Cardiac fibroblast (primary cell): ENCODE results near the gene TNK1.

Source experiments
- DNase-seq, 2 donors: peaks; one replicate each; pipeline versions ENCODE4 v3.0.0 to v3.0.0-alpha.2; 2010; ENCODE audit warnings: low read depth in 2 of 2
- H3K4me3 ChIP-seq, 2 donors: replicated peaks in 1 of 2; 1 replicate in 1 of 2; 2 replicates in 1 of 2; pipeline ENCODE4 v1.5.1; 2011; ENCODE audit warnings: low read depth in 2 of 2, low read length in 2 of 2, mild to moderate bottlenecking in 2 of 2, moderate library complexity in 1 of 2
- TF ChIP-seq, protein P1 (sequence below): IDR thresholded peaks from one replicate; pipeline ENCODE4 v1.5.1; 2011; ENCODE audit warnings: low read depth, mild to moderate bottlenecking, low read length, inconsistent platforms

TNK1 gene

DNA sequence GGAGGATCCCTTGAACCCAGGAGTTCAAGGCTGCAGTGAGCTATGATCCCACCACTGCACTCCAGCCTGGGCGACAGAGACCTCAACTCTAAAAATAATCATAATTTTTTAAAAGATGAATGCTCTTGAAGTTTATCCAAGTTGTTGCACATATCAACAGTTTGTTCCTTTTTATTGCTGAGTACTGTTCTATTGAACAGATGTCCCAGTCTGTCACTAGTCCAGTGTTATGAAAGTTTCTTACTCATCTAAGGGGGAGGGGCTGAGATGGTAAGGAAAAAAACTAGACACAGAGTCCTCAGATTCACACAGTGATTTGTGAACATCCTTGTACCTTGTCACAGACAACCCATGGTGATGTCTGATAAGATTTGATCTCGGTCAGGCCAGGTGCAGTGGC, 40.7 kb upstream of the TNK1 start:
- peak in 1 of 2 donors; percentile 31 for DNase-seq
- TF ChIP-seq, protein P1, sequence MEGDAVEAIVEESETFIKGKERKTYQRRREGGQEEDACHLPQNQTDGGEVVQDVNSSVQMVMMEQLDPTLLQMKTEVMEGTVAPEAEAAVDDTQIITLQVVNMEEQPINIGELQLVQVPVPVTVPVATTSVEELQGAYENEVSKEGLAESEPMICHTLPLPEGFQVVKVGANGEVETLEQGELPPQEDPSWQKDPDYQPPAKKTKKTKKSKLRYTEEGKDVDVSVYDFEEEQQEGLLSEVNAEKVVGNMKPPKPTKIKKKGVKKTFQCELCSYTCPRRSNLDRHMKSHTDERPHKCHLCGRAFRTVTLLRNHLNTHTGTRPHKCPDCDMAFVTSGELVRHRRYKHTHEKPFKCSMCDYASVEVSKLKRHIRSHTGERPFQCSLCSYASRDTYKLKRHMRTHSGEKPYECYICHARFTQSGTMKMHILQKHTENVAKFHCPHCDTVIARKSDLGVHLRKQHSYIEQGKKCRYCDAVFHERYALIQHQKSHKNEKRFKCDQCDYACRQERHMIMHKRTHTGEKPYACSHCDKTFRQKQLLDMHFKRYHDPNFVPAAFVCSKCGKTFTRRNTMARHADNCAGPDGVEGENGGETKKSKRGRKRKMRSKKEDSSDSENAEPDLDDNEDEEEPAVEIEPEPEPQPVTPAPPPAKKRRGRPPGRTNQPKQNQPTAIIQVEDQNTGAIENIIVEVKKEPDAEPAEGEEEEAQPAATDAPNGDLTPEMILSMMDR, result no peak
- no peak overlapping the region for H3K4me3 ChIP-seq

GRCh38 chr17:7341842-7342241, 39.0 kb upstream of the TNK1 start:
- no peak overlapping the region for H3K4me3 ChIP-seq
- DNase-seq, result no peak
- TF ChIP-seq, protein P1, result no peak

- no peak for DNase-seq
- TF ChIP-seq, protein P1, result no peak
- H3K4me3 ChIP-seq, result no peak overlapping the region
These were observed 37.6 kb upstream of the TNK1 start for GRCh38 chr17:7343250-7343649.

DNA sequence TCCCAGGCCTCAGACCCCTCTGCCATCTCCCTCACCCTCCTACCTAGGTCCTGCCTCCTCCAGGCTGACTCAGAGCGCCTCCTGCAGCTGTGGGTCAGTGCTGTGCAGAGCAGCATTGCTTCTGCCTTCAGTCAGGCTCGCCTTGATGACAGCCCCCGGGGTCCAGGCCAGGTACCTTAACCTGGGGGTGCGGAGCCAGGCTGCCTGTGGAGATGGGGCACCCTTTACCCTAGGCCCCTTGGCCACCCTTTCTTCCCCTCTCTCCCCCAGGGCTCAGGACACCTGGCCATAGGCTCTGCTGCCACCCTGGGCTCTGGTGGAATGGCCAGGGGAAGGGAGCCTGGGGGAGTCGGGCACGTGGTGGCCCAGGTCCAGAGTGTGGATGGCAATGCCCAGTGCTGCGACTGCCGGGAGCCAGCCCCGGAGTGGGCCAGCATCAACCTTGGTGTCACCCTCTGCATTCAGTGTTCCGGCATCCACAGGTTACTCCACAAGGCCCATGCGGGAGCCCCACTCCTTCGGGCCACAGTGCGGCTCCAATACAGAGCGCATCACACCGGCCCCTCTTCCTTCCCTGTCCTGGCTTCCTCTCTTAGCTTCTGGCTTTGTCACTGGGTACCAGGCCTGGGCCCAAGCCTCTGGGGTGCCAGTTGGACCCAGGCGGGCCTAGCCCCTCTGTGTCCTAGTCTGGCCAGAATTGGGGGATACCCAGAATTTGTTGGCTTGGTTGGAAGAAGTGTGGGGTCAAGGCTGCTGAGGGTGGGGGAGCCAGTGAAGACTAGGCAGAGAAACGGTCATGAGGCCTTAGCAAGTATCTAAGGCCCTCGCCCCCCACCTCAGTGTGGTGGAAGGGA, 33.9 kb upstream of the TNK1 start:
- TF ChIP-seq, protein P1, result no peak
- H3K4me3 ChIP-seq, result no peak overlapping the region
- no peak for DNase-seq

- H3K4me3 ChIP-seq, result no peak overlapping the region
- TF ChIP-seq, protein P1, result no peak
- DNase-seq, result peak in 1 of 2 donors; percentile 18
These were observed 33.0 kb upstream of the TNK1 start for GRCh38 chr17:7347630-7348477.

DNA sequence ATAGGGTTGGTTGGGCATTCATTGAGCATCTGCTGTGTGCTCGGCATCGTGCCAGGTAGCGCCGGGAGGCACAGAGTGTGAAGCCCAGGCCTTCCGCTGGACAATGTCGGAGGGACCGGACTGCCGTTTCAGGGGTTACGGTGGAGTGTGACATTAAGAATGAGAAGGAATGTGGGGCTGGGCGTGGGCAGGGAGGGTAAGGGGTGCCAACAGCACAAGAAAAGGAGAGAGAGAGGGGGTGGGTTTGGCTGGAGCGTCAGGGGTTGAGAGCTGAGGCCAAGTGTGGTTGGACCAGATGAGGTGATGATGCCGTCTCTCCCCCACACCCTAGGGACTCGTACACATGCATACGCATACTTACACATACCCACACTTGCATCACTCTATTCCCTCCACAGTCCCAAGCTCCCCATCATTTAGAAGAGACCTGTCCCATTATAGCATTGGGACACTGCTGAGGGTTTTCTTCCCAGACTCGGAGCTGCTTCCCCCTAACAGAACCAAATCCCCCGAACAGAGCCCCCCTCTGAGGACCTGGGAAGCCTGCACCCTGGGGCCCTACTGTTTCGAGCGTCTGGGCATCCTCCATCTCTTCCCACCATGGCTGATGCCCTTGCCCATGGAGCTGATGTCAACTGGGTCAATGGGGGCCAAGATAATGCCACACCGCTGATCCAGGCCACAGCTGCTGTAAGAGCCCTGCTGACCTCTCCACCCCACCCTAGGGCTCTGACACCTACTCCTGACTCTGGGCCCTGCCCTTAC, 32.2 kb upstream of the TNK1 start:
- TF ChIP-seq, protein P1, result no peak
- no peak overlapping the region for H3K4me3 ChIP-seq

More for the DNA sequence above, 32.2 kb upstream of the TNK1 start:
- DNase-seq, result peak; percentile 48 to 80
